Activated T-cell treated with anti-CD3 and anti-CD28 coated beads, Interleukin-2, amount 50 U/mL, for 48 hours (primary cell): ENCODE measurements around the gene BAIAP2.

Experiments
- DNase-seq, 2 experiments: peaks; one replicate each; pipeline ENCODE4 v3.0.0-alpha.2; 2020

BAIAP2 gene

GRCh38 chr17:81037798-81038733 is 3.1 kb downstream of the BAIAP2 start:
- DNase-seq = no peak

- DNase-seq = no peak
These were observed 4.1 kb downstream of the BAIAP2 start for GRCh38 chr17:81039096-81039495.

GRCh38 chr17:81039854-81040758 is 5.2 kb downstream of the BAIAP2 start:
- no peak for DNase-seq

- DNase-seq = peak; percentile 41 to 55
These were observed 5.9 kb downstream of the BAIAP2 start for GRCh38 chr17:81040791-81041337.

- no peak for DNase-seq
These were observed 7.7 kb downstream of the BAIAP2 start for GRCh38 chr17:81042606-81043005.

- DNase-seq = no peak
These were observed 8.4 kb downstream of the BAIAP2 start for GRCh38 chr17:81043319-81043724.

- DNase-seq = no peak
These were observed 8.9 kb downstream of the BAIAP2 start for GRCh38 chr17:81043725-81044427.

GRCh38 chr17:81044428-81044763 is 9.4 kb downstream of the BAIAP2 start:
- no peak for DNase-seq

GRCh38 chr17:81044764-81045589 is 10.0 kb downstream of the BAIAP2 start:
- DNase-seq = no peak

GRCh38 chr17:81045590-81046095 is 10.7 kb downstream of the BAIAP2 start:
- DNase-seq = no peak

GRCh38 chr17:81046132-81046769 is 11.3 kb downstream of the BAIAP2 start:
- DNase-seq = no peak

- no peak for DNase-seq
These were observed 11.9 kb downstream of the BAIAP2 start for GRCh38 chr17:81046770-81047359.

- no peak for DNase-seq
These were observed 13.9 kb downstream of the BAIAP2 start for GRCh38 chr17:81048827-81049371.

GRCh38 chr17:81049372-81049911 is 14.5 kb downstream of the BAIAP2 start:
- peak; percentile 35 for DNase-seq

GRCh38 chr17:81049973-81050551 is 15.1 kb downstream of the BAIAP2 start:
- no peak for DNase-seq

- DNase-seq = no peak
These were observed 16.0 kb downstream of the BAIAP2 start for GRCh38 chr17:81050645-81051625.

GRCh38 chr17:81052199-81052997 is 17.4 kb downstream of the BAIAP2 start:
- DNase-seq = no peak
